HG03575 (cell line): ENCODE results near the gene PIGO.

Source experiments
- ATAC-seq: cut with Tn5 transposase; IDR thresholded peaks from one replicate; pipeline ENCODE4 v1.9.1; 2021; ENCODE audit not compliant: unreplicated experiment, insufficient number of reproducible peaks, low FRiP score; ENCODE audit errors: extremely low read depth

Gene PIGO

GRCh38 chr9:35096035-35096849 lies at the start of gene PIGO:
PIGO (minus strand) TSS chr9:35096591; CDS start chr9:35095565, 1,026 bp downstream.
- ATAC-seq, result peak; percentile 40

GRCh38 chr9:35142037-35142436 lies 45.6 kb upstream of the PIGO start:
- ATAC-seq, result no peak

GRCh38 chr9:35140093-35140492 lies 43.7 kb upstream of the PIGO start:
- no peak for ATAC-seq

GRCh38 chr9:35136866-35137265 lies 40.5 kb upstream of the PIGO start:
- ATAC-seq, result no peak

- no peak for ATAC-seq
Measured at GRCh38 chr9:35135988-35136387, 39.6 kb upstream of the PIGO start.

- no peak for ATAC-seq
Measured at GRCh38 chr9:35134920-35135319, 38.5 kb upstream of the PIGO start.

GRCh38 chr9:35116898-35117551 lies 20.6 kb upstream of the PIGO start:
- ATAC-seq, result no peak

GRCh38 chr9:35116539-35116897 lies 20.1 kb upstream of the PIGO start:
- no peak for ATAC-seq

GRCh38 chr9:35115680-35116538 lies 19.5 kb upstream of the PIGO start, which contains the start of gene ATOSB:
ATOSB (minus strand) TSS chr9:35115862; CDS start chr9:35108274, 7,588 bp downstream.
- peak; percentile 39 for ATAC-seq

GRCh38 chr9:35114840-35115628 lies 18.6 kb upstream of the PIGO start:
- no peak for ATAC-seq

- no peak for ATAC-seq
Measured at GRCh38 chr9:35114113-35114839, 17.9 kb upstream of the PIGO start.

GRCh38 chr9:35112257-35113020 lies 16.0 kb upstream of the PIGO start:
- no peak for ATAC-seq

GRCh38 chr9:35111001-35111933 lies 14.9 kb upstream of the PIGO start:
- ATAC-seq, result peak; percentile 52

GRCh38 chr9:35110327-35110761 lies 14.0 kb upstream of the PIGO start:
- ATAC-seq, result no peak

- ATAC-seq, result no peak
Measured at GRCh38 chr9:35108946-35109575, 12.7 kb upstream of the PIGO start.

- no peak for ATAC-seq
Measured at GRCh38 chr9:35108461-35108860, 12.1 kb upstream of the PIGO start.
